Stimulated activated naive CD8-positive, alpha-beta T cell treated with anti-CD3 and anti-CD28 coated beads, Interleukin-15, Interleukin-2, amounts not matched to agents 100 ng/mL and 50 ng/mL, for 24 hours (primary cell): ENCODE data around the gene TIAL1.

Experiments
- H3K27ac Mint-ChIP-seq: one replicate; pipeline ENCODE4 v1.8.0; 2021; ENCODE audit warnings: mild to moderate bottlenecking, mixed read lengths
- H3K27me3 Mint-ChIP-seq: one replicate; pipeline ENCODE4 v1.8.0; 2021; ENCODE audit warnings: mixed read lengths
- H3K36me3 Mint-ChIP-seq: one replicate; pipeline ENCODE4 v1.8.0; 2021; ENCODE audit warnings: low read depth, mixed read lengths
- H3K4me1 Mint-ChIP-seq: one replicate; pipeline ENCODE4 v1.8.0; 2021; ENCODE audit warnings: low read depth, mixed read lengths
- H3K4me3 Mint-ChIP-seq: one replicate; pipeline ENCODE4 v1.8.0; 2021; ENCODE audit warnings: mild to moderate bottlenecking, mixed read lengths
- H3K9me3 Mint-ChIP-seq: one replicate; pipeline ENCODE4 v1.8.0; 2021; ENCODE audit warnings: mixed read lengths

Gene TIAL1

GRCh38 chr10:119543814-119544642 is 52.7 kb downstream of the TIAL1 start:
- no peaks in the 10 kb centered on the region for H3K9me3 Mint-ChIP-seq
- H3K27me3 Mint-ChIP-seq = peaks cover 10% of the 10 kb centered on the region
- peak overlapping the region; percentile 88 for H3K4me3 Mint-ChIP-seq
- peak overlapping the region; percentile 92 for H3K27ac Mint-ChIP-seq
- peaks cover 30% of the 10 kb centered on the region for H3K4me1 Mint-ChIP-seq
- peaks cover 13% of the 10 kb centered on the region for H3K36me3 Mint-ChIP-seq

- Mint-ChIP-seq H3K27ac (peak overlapping the region; percentile 92), H3K4me1 (peaks cover 38% of the 10 kb centered on the region), H3K4me3 (peak overlapping the region; percentile 88), H3K27me3 (peaks cover 6% of the 10 kb centered on the region), H3K9me3 (no peaks in the 10 kb centered on the region), H3K36me3 (peaks cover 13% of the 10 kb centered on the region)
These were observed 53.6 kb downstream of the TIAL1 start for GRCh38 chr10:119542988-119543813.

- Mint-ChIP-seq H3K9me3 (no peaks in the 10 kb centered on the region), H3K27me3 (peaks cover 6% of the 10 kb centered on the region), H3K27ac (peak within 1 kb of the TSS; percentile 92), H3K4me3 (peak within 1 kb of the TSS; percentile 88), H3K4me1 (peaks cover 45% of the 10 kb centered on the region), H3K36me3 (peaks cover 15% of the 10 kb centered on the region)
These were observed 54.3 kb downstream of the TIAL1 start, which contains the start of gene RGS10 for GRCh38 chr10:119542357-119542987. TSS of gene RGS10 (minus strand) at chr10:119542719. CDS start at chr10:119542638, 81 bp downstream.

GRCh38 chr10:119541459-119542356 is 55.1 kb downstream of the TIAL1 start:
- Mint-ChIP-seq H3K36me3 (peaks cover 20% of the 10 kb centered on the region), H3K27ac (peak overlapping the region; percentile 84), H3K9me3 (no peaks in the 10 kb centered on the region), H3K4me1 (peaks cover 53% of the 10 kb centered on the region), H3K27me3 (peaks cover 6% of the 10 kb centered on the region), H3K4me3 (peak overlapping the region; percentile 88)

DNA sequence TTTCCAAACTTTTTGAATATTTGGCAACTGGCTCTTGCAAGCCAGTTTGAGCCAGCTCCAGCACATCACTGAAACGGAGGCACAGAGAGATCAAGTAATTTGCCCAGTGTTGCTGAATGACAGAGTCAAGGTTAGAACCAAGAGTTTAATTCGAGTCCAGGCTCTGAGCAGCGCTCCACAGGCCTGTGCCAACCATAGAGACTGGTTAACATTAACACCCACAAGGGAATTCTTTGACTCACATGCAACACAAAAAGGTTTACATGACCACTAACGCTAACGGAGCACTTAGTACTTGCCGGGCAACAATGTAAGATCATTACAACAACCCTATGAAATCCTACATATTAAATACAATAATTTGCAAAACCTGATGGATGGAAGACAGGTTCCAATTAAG is 55.7 kb downstream of the TIAL1 start:
- Mint-ChIP-seq H3K27ac (peak overlapping the region; percentile 84), H3K36me3 (peaks cover 27% of the 10 kb centered on the region), H3K27me3 (peaks cover 5% of the 10 kb centered on the region), H3K4me1 (peaks cover 59% of the 10 kb centered on the region), H3K9me3 (no peaks in the 10 kb centered on the region), H3K4me3 (peak overlapping the region; percentile 88)

DNA sequence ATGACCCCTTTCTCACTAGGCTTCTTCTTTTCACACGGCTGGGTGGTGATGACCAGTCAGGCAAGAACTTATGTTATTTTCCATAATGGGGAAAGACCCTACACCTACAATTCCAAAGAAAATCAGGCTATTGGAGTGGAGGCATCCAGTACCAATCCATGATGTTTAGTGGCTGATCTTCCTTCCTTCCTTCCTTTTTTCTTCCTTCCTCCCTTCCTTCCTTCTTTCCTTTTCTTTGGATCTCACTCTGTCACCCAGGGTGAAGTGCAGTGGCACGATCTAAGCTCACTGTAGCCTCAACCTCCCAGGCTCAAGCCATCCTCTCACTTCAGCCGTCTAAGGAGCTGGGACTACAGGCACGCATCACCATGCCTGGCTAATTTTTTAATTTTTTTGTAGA is 56.7 kb downstream of the TIAL1 start:
- peak overlapping the region; percentile 88 for H3K4me3 Mint-ChIP-seq
- no peaks in the 10 kb centered on the region for H3K9me3 Mint-ChIP-seq
- peak overlapping the region; percentile 94 for H3K27ac Mint-ChIP-seq
- H3K4me1 Mint-ChIP-seq = peaks cover 70% of the 10 kb centered on the region
- no peaks in the 10 kb centered on the region for H3K27me3 Mint-ChIP-seq
- peaks cover 37% of the 10 kb centered on the region for H3K36me3 Mint-ChIP-seq

DNA sequence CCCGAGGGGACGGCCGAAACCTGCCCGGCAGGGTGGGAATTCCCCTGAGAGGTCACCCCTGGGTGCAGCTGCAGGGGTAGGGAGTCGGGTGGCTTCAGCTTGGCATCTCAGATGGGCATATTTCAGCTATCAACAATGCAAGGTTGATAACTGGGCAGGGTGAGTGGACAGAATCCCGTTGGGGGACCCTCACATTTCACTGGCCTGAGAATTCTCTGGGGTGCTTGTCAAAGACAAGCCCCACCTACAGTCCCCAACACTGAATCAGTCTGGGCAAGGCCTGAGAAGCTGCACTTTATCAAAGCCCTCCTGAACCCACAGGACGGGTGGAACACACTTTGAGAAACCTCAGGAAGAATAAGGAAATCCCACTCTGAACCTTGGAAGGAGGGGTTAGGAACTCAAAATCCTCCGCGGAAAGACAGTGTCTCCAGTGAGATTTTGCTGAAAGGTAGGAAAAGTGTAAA is 57.4 kb downstream of the TIAL1 start:
- Mint-ChIP-seq H3K4me1 (peaks cover 76% of the 10 kb centered on the region), H3K27ac (peak overlapping the region; percentile 94), H3K4me3 (peak overlapping the region; percentile 88), H3K9me3 (no peaks in the 10 kb centered on the region), H3K36me3 (peaks cover 41% of the 10 kb centered on the region), H3K27me3 (no peaks in the 10 kb centered on the region)

DNA sequence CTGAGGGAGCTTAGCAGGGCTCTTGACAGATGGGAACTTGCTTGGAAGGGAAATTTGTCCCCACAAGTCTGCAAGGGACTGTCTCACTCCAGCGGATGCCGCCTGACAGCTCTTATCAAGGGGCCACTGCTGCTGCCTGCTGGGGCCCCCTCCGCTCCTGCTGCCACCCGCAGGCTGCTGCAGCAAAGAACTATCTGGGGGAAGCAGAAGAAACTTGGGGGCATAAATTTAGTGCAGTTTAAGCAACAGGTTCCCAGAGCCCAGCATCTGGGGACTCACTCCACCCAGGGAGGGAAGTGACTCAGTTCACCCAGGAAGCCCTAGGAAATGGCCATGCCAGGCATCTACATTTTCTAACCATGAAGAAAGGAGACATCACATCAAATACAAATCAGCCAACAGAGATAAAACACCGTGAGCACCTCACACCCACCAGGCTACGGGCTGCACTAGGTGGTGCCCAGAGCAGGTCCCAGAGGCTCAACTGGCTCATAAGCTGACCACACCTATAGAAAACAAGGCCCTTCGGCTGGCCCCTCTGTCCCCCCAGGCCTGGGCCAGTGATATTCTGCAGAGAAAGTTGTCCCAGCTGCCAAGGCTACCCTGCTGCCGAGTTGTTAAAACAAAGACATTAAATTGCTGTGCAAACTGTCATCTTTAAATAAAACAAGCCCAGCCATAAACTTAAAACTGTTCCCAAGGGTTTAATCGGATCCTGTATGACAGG is 58.0 kb downstream of the TIAL1 start:
- H3K4me1 Mint-ChIP-seq = peaks cover 80% of the 10 kb centered on the region
- H3K4me3 Mint-ChIP-seq = peak overlapping the region; percentile 88
- H3K36me3 Mint-ChIP-seq = peaks cover 41% of the 10 kb centered on the region
- peak overlapping the region; percentile 94 for H3K27ac Mint-ChIP-seq
- no peaks in the 10 kb centered on the region for H3K9me3 Mint-ChIP-seq
- H3K27me3 Mint-ChIP-seq = no peaks in the 10 kb centered on the region

- Mint-ChIP-seq H3K9me3 (no peaks in the 10 kb centered on the region), H3K27ac (peak overlapping the region; percentile 94), H3K27me3 (no peaks in the 10 kb centered on the region), H3K4me3 (peak overlapping the region; percentile 88), H3K36me3 (peaks cover 46% of the 10 kb centered on the region), H3K4me1 (peaks cover 82% of the 10 kb centered on the region)
These were observed 58.7 kb downstream of the TIAL1 start for GRCh38 chr10:119537953-119538630.

- Mint-ChIP-seq H3K4me3 (peak overlapping the region; percentile 67), H3K27me3 (no peaks in the 10 kb centered on the region), H3K9me3 (no peaks in the 10 kb centered on the region), H3K27ac (peak overlapping the region; percentile 94), H3K36me3 (peaks cover 55% of the 10 kb centered on the region), H3K4me1 (peaks cover 98% of the 10 kb centered on the region)
These were observed 60.2 kb downstream of the TIAL1 start for GRCh38 chr10:119536508-119537025.

DNA sequence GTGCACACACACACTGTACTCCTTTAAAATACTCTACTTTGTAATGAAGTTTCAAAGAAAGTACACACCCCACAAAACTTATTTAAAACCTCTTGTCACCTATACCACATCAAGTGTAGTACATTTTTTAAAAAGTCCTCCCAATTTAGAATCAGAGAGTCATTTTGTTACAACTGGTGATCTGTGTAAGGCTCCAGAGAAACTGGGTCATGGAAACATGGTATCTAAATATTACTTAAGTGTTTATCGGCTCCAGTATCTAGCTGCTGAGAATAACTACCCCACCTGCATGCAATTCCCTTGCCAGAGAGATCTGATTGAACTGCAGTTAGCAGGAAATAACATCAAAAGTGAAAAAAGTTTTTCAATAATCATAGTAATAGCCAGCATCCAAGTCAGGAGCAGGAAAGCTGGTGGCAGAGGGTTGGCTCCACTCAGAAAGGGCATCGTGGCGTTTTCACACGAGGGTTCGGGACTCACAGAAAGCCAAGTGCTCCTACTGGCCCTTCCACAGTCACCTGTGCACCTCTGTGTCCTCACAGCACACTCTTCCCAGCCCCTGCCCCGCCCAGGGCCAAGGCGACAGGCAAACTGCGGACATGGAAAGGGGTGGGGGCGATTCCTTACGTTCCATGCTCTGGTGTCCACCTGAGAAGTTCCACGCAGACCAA is 60.8 kb downstream of the TIAL1 start:
- Mint-ChIP-seq H3K27ac (peak overlapping the region; percentile 94), H3K27me3 (no peaks in the 10 kb centered on the region), H3K4me1 (peaks cover 98% of the 10 kb centered on the region), H3K4me3 (peak overlapping the region; percentile 67), H3K36me3 (peaks cover 56% of the 10 kb centered on the region), H3K9me3 (no peaks in the 10 kb centered on the region)

DNA sequence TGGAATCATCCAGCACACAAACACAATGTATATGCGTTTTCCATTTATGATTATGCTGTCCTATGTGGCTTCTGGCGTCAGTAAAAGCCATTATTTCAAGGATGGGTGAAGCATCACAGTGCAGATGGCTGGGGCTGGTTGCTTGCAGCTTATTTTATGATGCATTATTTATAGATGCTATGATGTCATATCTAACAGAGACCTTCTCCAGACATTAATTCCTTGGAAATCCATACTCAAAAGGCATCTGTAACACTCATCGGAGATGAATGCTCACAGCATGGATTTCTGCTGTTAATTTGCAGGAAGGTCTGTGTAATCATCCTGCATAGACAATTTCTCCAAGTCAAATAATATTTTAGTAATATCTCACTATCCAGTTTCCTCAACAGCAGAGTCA is 61.5 kb downstream of the TIAL1 start:
- Mint-ChIP-seq H3K9me3 (no peaks in the 10 kb centered on the region), H3K4me3 (peak overlapping the region; percentile 67), H3K36me3 (peaks cover 53% of the 10 kb centered on the region), H3K27me3 (no peaks in the 10 kb centered on the region), H3K4me1 (peaks cover 98% of the 10 kb centered on the region), H3K27ac (peak overlapping the region; percentile 94)
